B cell (primary cell): ENCODE measurements around the gene SLC8B1. TPM values are rescaled to one million over a fixed set of nuclear protein-coding genes. Genes with fewer than 3 reads are reported as not detected.

Experiments
- ATAC-seq: fragments of 200-7000 bp; cut with Tn5 transposase; one replicate; pipeline ENCODE4 v1.10.0; 2021; ENCODE audit warnings: low read depth, mild to moderate bottlenecking, moderate number of reproducible peaks, moderate library complexity
- CTCF ChIA-PET: fragments of 350-600 bp; sonication (Branson Sonifier 250); formaldehyde crosslinking; loops from one replicate; lab custom pipeline; 2021; ENCODE audit warnings: antibody characterized with exemption, inconsistent platforms; lab: Charles Lee
- POLR2A ChIA-PET: fragments of 350-600 bp; sonication (Branson Sonifier 250); formaldehyde crosslinking; loops from one replicate; lab custom pipeline; 2021; ENCODE audit warnings: antibody characterized with exemption; lab: Charles Lee
- DNase-seq: peaks from one replicate; pipeline ENCODE4 v3.0.0; 2013
- H2AFZ ChIP-seq: 2 replicates; pipeline ENCODE4 v1.6.1; 2012; ENCODE audit warnings: mild to moderate bottlenecking, low read depth, low read length; ENCODE audit not compliant: insufficient read depth, poor library complexity, severe bottlenecking
- H3K27ac ChIP-seq, 2 donors: 1 replicate in 1 of 2; 2 replicates in 1 of 2; pipeline ENCODE4 v1.5.1; 2012 to 2013; ENCODE audit warnings: low read length in 2 of 2, mild to moderate bottlenecking in 2 of 2, moderate library complexity in 1 of 2
- H3K27me3 ChIP-seq, 4 experiments: fragments of 200-600 bp in 1 of 4; sonication (generic) in 1 of 4; replicated peaks in 1 of 4; 1 replicate in 2 of 4; 2 replicates in 2 of 4; pipeline versions ENCODE4 v1.6.1 to v1.7.0; 2013 to 2016; ENCODE audit warnings: low read length in 3 of 4, mild to moderate bottlenecking in 2 of 4, mixed read lengths in 1 of 4, moderate library complexity in 1 of 4; ENCODE audit not compliant: insufficient read depth in 4 of 4, control insufficient read depth in 3 of 4; ENCODE audit errors: control extremely low read depth in 1 of 4
- H3K36me3 ChIP-seq, 2 experiments: replicated peaks in 1 of 2; 1 replicate in 1 of 2; 2 replicates in 1 of 2; pipeline versions ENCODE4 v1.6.1 to v1.7.1; 2013; ENCODE audit warnings: low read length in 1 of 2; ENCODE audit not compliant: insufficient read depth in 2 of 2, control insufficient read depth in 1 of 2; ENCODE audit errors: control extremely low read depth in 1 of 2, extremely low read depth in 1 of 2
- H3K4me1 ChIP-seq, 2 donors: fragments of 200-600 bp in 1 of 2; sonication (generic) in 1 of 2; 1 replicate in 1 of 2; 2 replicates in 1 of 2; pipeline versions ENCODE4 v1.5.1 to v1.6.1; 2013 to 2017; ENCODE audit warnings: low read length in 2 of 2; ENCODE audit not compliant: control insufficient read depth in 2 of 2, insufficient read depth in 2 of 2
- H3K4me2 ChIP-seq: replicated peaks from 2 replicates; pipeline ENCODE3; 2012; ENCODE audit warnings: mild to moderate bottlenecking, low read depth, low read length; ENCODE audit not compliant: poor library complexity, severe bottlenecking
- H3K4me3 ChIP-seq, 5 experiments: fragments of 200-600 bp in 1 of 5; sonication (generic) in 1 of 5; 1 replicate in 3 of 5; 2 replicates in 2 of 5; pipeline versions ENCODE4 v1.5.1 to v1.7.0; 2011 to 2016; ENCODE audit warnings: low read length in 4 of 5, mild to moderate bottlenecking in 4 of 5, low read depth in 2 of 5, control low read depth in 1 of 5, moderate library complexity in 1 of 5; ENCODE audit not compliant: insufficient read depth in 1 of 5; ENCODE audit errors: control extremely low read depth in 1 of 5, extremely low read depth in 1 of 5
- H3K79me2 ChIP-seq: fragments of 200-600 bp; sonication (generic); one replicate; pipeline ENCODE4 v1.6.0; 2016; ENCODE audit warnings: low read length; ENCODE audit not compliant: control insufficient read depth, insufficient read depth
- H3K9ac ChIP-seq: fragments of 200-600 bp; sonication (generic); 2 replicates; pipeline ENCODE4 v1.6.1; 2017; ENCODE audit warnings: mild to moderate bottlenecking, low read length, moderate library complexity
- H3K9me3 ChIP-seq, 3 donors: one replicate each; pipeline versions ENCODE4 v1.6.1 to v1.7.1; 2013; ENCODE audit warnings: low read length in 2 of 3; ENCODE audit not compliant: control insufficient read depth in 2 of 3, insufficient read depth in 1 of 3; ENCODE audit errors: control extremely low read depth in 1 of 3
- H4K20me1 ChIP-seq: 2 replicates; pipeline ENCODE4 v1.6.0; 2012; ENCODE audit warnings: mild to moderate bottlenecking, low read length; ENCODE audit not compliant: insufficient read depth, control insufficient read depth, poor library complexity, severe bottlenecking
- H3K27ac Mint-ChIP-seq: one replicate; pipeline ENCODE4 v1.8.0; 2021; ENCODE audit warnings: mixed read lengths
- H3K27me3 Mint-ChIP-seq: one replicate; pipeline ENCODE4 v1.8.0; 2021; ENCODE audit warnings: mixed read lengths
- H3K4me1 Mint-ChIP-seq: one replicate; pipeline ENCODE4 v1.8.0; 2021; ENCODE audit warnings: mixed read lengths
- H3K4me3 Mint-ChIP-seq: one replicate; pipeline ENCODE4 v1.8.0; 2021; ENCODE audit warnings: mixed read lengths
- H3K9me3 Mint-ChIP-seq: one replicate; pipeline ENCODE4 v1.8.0; 2022; ENCODE audit warnings: mixed read lengths; ENCODE audit not compliant: insufficient read depth
- CTCF ChIP-seq: fragments of 200-600 bp; IDR thresholded peaks from one replicate; pipeline ENCODE4 v1.8.0; 2022; ENCODE audit warnings: antibody characterized with exemption, mild to moderate bottlenecking
- EZH2 ChIP-seq: IDR thresholded peaks from 2 replicates; pipeline ENCODE4 v1.6.1; 2012; ENCODE audit warnings: borderline replicate concordance, low read depth, mild to moderate bottlenecking, moderate library complexity, low read length; ENCODE audit not compliant: insufficient read depth, poor library complexity, severe bottlenecking
- WGBS: methylation state at CpG from one replicate; pipeline ENCODE4 v1.1.5; 2013; ENCODE audit warnings: missing lambda C conversion rate; ENCODE audit not compliant: insufficient coverage; 5-methylcytosine and 5-hydroxymethylcytosine counted together
- intact Hi-C: fragments of 100-400 bp; cut with micrococcal nuclease; formaldehyde crosslinking; loops from one replicate; pipeline ENCODE4 v1.10.0; 2022
- polyA plus RNA-seq: library from polyadenylated mRNA; depleted of rRNA; stranded (reverse); fragments of >200 nt; gene quantifications from 2 replicates; pipeline ENCODE4 v1.2.3, GENCODE V29; 2012
- total RNA-seq, 2 donors: library from RNA; stranded (reverse); fragments of 120-200 nt in 1 of 2; gene quantifications; 1 replicate in 1 of 2; 2 replicates in 1 of 2; pipeline versions ENCODE4 v1.2.3 to v1.2.4, GENCODE V29; 2013 to 2022

Gene SLC8B1
- total and polyA plus RNA-seq, 2 donors (not counting 1 experiment from before 2014, with no cell fraction given), result 18.7 to 35.6 TPM

DNA sequence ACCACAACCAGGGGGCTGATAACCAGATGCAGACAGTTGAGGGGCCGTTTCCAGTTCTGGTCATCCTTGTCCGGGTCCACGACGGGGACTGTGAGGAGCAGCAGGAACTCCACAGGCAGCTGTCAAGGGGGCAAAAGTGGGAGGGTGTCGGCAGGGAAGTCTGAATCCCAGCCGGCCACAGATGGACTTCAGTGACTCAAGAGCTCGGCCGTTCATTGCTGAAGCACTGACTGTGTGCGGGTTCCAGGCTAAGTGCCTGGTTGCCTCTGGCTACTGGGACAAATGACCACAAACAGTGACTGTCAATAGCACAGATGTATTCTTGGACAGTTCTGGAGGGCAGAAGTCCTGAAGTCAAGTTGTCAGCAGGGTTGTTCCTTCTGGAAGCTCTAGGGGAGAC, 19.6 kb downstream of the SLC8B1 start:
- Mint-ChIP-seq H3K27ac (no peak overlapping the region), H3K4me1 (no peaks in the 10 kb centered on the region), H3K27me3 (no peaks in the 10 kb centered on the region), H3K9me3 (peaks cover 2% of the 10 kb centered on the region), H3K4me3 (no peak overlapping the region)
- Histone ChIP-seq H3K4me3 (no peak overlapping the region), H3K9ac (no peak overlapping the region), H3K27ac (no peak overlapping the region), H3K27me3 (no peaks in the 10 kb centered on the region), H4K20me1 (no peaks in the 10 kb centered on the region), H3K4me1 (no peaks in the 10 kb centered on the region), H3K36me3 (peaks cover 8 to 36% of the 10 kb centered on the region in 2 experiments), H2AFZ (no peak overlapping the region), H3K9me3 (peaks cover 0 to 3% (median 0%) of the 10 kb centered on the region in 3 donors), H3K4me2 (no peak overlapping the region), H3K79me2 (no peaks in the 10 kb centered on the region)
- POLR2A ChIA-PET, result no interaction called here
- ATAC-seq (no peak), DNase-seq (no peak)
- WGBS, result 96% methylated on average over 9 of the region's 9 CpGs
- CTCF ChIA-PET, result interaction anchor here (0.6 to 1.4 kb wide), 2 partner anchors 32 to 146 kb away, joined by 3 read pairs; no protein-coding TSS in a partner anchor
- intact Hi-C loops, result loop anchor here (10.0 kb wide), 1 partner anchor 419 kb away; no protein-coding TSS in a partner anchor
- TF ChIP-seq EZH2, result no peak
- TF ChIP-seq CTCF, result no peak

GRCh38 chr12:113314121-113314529, 20.8 kb downstream of the SLC8B1 start:
- ATAC-seq, result no peak
- no peak for TF ChIP-seq CTCF
- TF ChIP-seq EZH2, result no peak
- peaks cover 8 to 33% of the 10 kb centered on the region in 2 experiments for H3K36me3 ChIP-seq

More at GRCh38 chr12:113314121-113314529, 20.8 kb downstream of the SLC8B1 start:
- H4K20me1 ChIP-seq, result no peaks in the 10 kb centered on the region
- H3K4me3 ChIP-seq, result no peak overlapping the region
- Mint-ChIP-seq H3K4me1 (no peaks in the 10 kb centered on the region), H3K9me3 (peaks cover 2% of the 10 kb centered on the region), H3K4me3 (no peak overlapping the region), H3K27ac (no peak overlapping the region), H3K27me3 (no peaks in the 10 kb centered on the region)
- WGBS, result 84% methylated on average over 2 of the region's 7 CpGs
- intact Hi-C loops, result loop anchor here (10.0 kb wide), 1 partner anchor 421 kb away; no protein-coding TSS in a partner anchor
- H3K79me2 ChIP-seq, result no peaks in the 10 kb centered on the region
- POLR2A ChIA-PET, result interaction anchor here (0.6 kb wide), 1 partner anchor 21 kb away, joined by 4 read pairs; no protein-coding TSS in a partner anchor
- H3K9ac ChIP-seq, result no peak overlapping the region
- no peak for DNase-seq
- H3K27ac ChIP-seq, result no peak overlapping the region
- no peaks in the 10 kb centered on the region for H3K4me1 ChIP-seq
- H3K4me2 ChIP-seq, result no peak overlapping the region
- CTCF ChIA-PET, result no interaction called here
- H3K27me3 ChIP-seq, result no peaks in the 10 kb centered on the region
- H2AFZ ChIP-seq, result no peak overlapping the region
- peaks cover 0 to 3% (median 0%) of the 10 kb centered on the region in 3 donors for H3K9me3 ChIP-seq
